HFF-Myc (cell line): ENCODE measurements around the gene ZSCAN31.

Source experiments
- DNase-seq: peaks from one replicate; pipeline ENCODE4 v3.0.0-alpha.2; 2011; ENCODE audit warnings: low read depth; ENCODE audit errors: extremely low read depth
- H3K4me3 ChIP-seq: replicated peaks from 2 replicates; pipeline ENCODE4 v1.5.1; 2011; ENCODE audit warnings: low read depth, mild to moderate bottlenecking, control low read depth, low read length
- CTCF ChIP-seq: IDR thresholded peaks from 2 replicates; pipeline ENCODE4 v1.5.1; 2012; ENCODE audit warnings: mild to moderate bottlenecking, low read depth, low read length, control low read depth; ENCODE audit errors: missing control alignments

ZSCAN31 gene

GRCh38 chr6:28353981-28354676 is 18.2 kb upstream of the ZSCAN31 start:
- TF ChIP-seq CTCF: no peak

GRCh38 chr6:28353356-28353755 is 17.4 kb upstream of the ZSCAN31 start:
- no peak for TF ChIP-seq CTCF
- DNase-seq: no peak
- no peak overlapping the region for H3K4me3 ChIP-seq

More at GRCh38 chr6:28353981-28354676, 18.2 kb upstream of the ZSCAN31 start:
- DNase-seq: no peak
- no peak overlapping the region for H3K4me3 ChIP-seq

GRCh38 chr6:28351493-28351925 is 15.6 kb upstream of the ZSCAN31 start:
- H3K4me3 ChIP-seq: no peak overlapping the region
- no peak for TF ChIP-seq CTCF
- DNase-seq: no peak

GRCh38 chr6:28351087-28351486 is 15.1 kb upstream of the ZSCAN31 start:
- TF ChIP-seq CTCF: no peak
- peak overlapping the region; percentile 84 for H3K4me3 ChIP-seq

GRCh38 chr6:28349892-28350737 is 14.2 kb upstream of the ZSCAN31 start, which contains the start of gene ZKSCAN3:
Gene ZKSCAN3, plus strand, starts transcription at chr6:28349947. Its CDS starts 9,640 bp downstream, at chr6:28359587.
- TF ChIP-seq CTCF: no peak
- peak within 1 kb of the TSS; percentile 84 for H3K4me3 ChIP-seq
- DNase-seq: peak; percentile 29

More at GRCh38 chr6:28351087-28351486, 15.1 kb upstream of the ZSCAN31 start:
- no peak for DNase-seq

- H3K4me3 ChIP-seq: peak overlapping the region; percentile 84
- no peak for TF ChIP-seq CTCF
- DNase-seq: no peak
Observed at GRCh38 chr6:28349344-28349891, 13.5 kb upstream of the ZSCAN31 start.
